DOHH2 (cell line): Measurements from ENCODE around the gene FBXW9.
A peak's percentile ranks its signal among the peaks of the same experiment; 100 is the strongest.

Experiments
- H3F3A ChIP-seq: fragments of 200-600 bp; sonication (generic), shearing (Covaris generic); 2 replicates; pipeline ENCODE4 v1.6.0; 2016; ENCODE audit warnings: antibody characterized with exemption, mild to moderate bottlenecking; ENCODE audit not compliant: control insufficient read depth, insufficient read depth
- H3K27ac ChIP-seq: fragments of 200-600 bp; sonication (generic); 2 replicates; pipeline ENCODE4 v1.5.1; 2014; ENCODE audit warnings: low read depth, mild to moderate bottlenecking, low read length, moderate library complexity
- H3K27me3 ChIP-seq: fragments of 200-600 bp; sonication (generic); 2 replicates; pipeline ENCODE4 v1.6.1; 2014; ENCODE audit warnings: mild to moderate bottlenecking, low read length, mixed read lengths; ENCODE audit not compliant: control insufficient read depth
- H3K36me3 ChIP-seq: fragments of 200-600 bp; sonication (generic); 2 replicates; pipeline ENCODE4 v1.6.1; 2014; ENCODE audit warnings: mild to moderate bottlenecking, low read length, moderate library complexity, mixed read lengths; ENCODE audit not compliant: control insufficient read depth
- H3K4me1 ChIP-seq: fragments of 200-600 bp; sonication (generic); 2 replicates; pipeline ENCODE4 v1.6.1; 2014; ENCODE audit warnings: mild to moderate bottlenecking, low read length, mixed read lengths; ENCODE audit not compliant: control insufficient read depth
- H3K4me2 ChIP-seq: fragments of 200-600 bp; sonication (generic); 2 replicates; pipeline ENCODE4 v1.6.0; 2014; ENCODE audit warnings: mild to moderate bottlenecking, low read length, moderate library complexity
- H3K4me3 ChIP-seq: fragments of 200-600 bp; sonication (generic); 2 replicates; pipeline ENCODE4 v1.5.1; 2014; ENCODE audit warnings: mild to moderate bottlenecking, low read length, mixed read lengths
- H3K79me2 ChIP-seq: fragments of 200-600 bp; sonication (generic); 2 replicates; pipeline ENCODE4 v1.6.1; 2014; ENCODE audit warnings: mild to moderate bottlenecking, low read length, mixed read lengths; ENCODE audit not compliant: control insufficient read depth
- H3K9me2 ChIP-seq: fragments of 200-600 bp; sonication (generic); replicated peaks from 2 replicates; pipeline ENCODE4 v1.6.1; 2014; ENCODE audit warnings: mild to moderate bottlenecking, low read length, mixed read lengths; ENCODE audit not compliant: control insufficient read depth
- H3K9me3 ChIP-seq: fragments of 200-600 bp; sonication (generic); 2 replicates; pipeline ENCODE4 v1.6.1; 2014; ENCODE audit warnings: antibody characterized with exemption, low read length, mixed read lengths; ENCODE audit not compliant: control insufficient read depth, insufficient read depth
- H4K20me1 ChIP-seq: fragments of 200-600 bp; sonication (generic); 2 replicates; pipeline ENCODE4 v1.6.0; 2014; ENCODE audit warnings: low read depth, mild to moderate bottlenecking, antibody characterized with exemption, low read length, moderate library complexity; ENCODE audit not compliant: control insufficient read depth, insufficient read depth
- CTCF ChIP-seq: fragments of 200-600 bp; sonication (generic); IDR thresholded peaks from one replicate; pipeline ENCODE4 v1.5.1; 2014; ENCODE audit warnings: antibody characterized with exemption, mild to moderate bottlenecking, low read depth, low read length; ENCODE audit not compliant: poor library complexity, severe bottlenecking
- EZH2phosphoT487 ChIP-seq: fragments of 200-600 bp; sonication (generic); IDR thresholded peaks from 2 replicates; pipeline ENCODE4 v1.6.1; 2017; ENCODE audit warnings: borderline replicate concordance, mild to moderate bottlenecking, antibody characterized with exemption, low read length, moderate library complexity, mixed read lengths

FBXW9 gene

GRCh38 chr19:12695514-12695913 lies 917 bp downstream of the FBXW9 start:
- H3K36me3 ChIP-seq: peaks cover 13% of the 10 kb centered on the region
- H3F3A ChIP-seq: peaks cover 24% of the 10 kb centered on the region
- H3K4me1 ChIP-seq: peaks cover 31% of the 10 kb centered on the region
- no peaks in the 10 kb centered on the region for H3K9me3 ChIP-seq
- H3K27ac ChIP-seq: no peak overlapping the region
- TF ChIP-seq CTCF (no peak), EZH2phosphoT487 (no peak)
- no peaks in the 10 kb centered on the region for H4K20me1 ChIP-seq
- no peaks in the 10 kb centered on the region for H3K9me2 ChIP-seq
- H3K4me3 ChIP-seq: peak overlapping the region; percentile 86
- no peaks in the 10 kb centered on the region for H3K27me3 ChIP-seq
- H3K4me2 ChIP-seq: peak overlapping the region; percentile 94
- H3K79me2 ChIP-seq: peaks cover 4% of the 10 kb centered on the region

GRCh38 chr19:12695096-12695495 lies 1.3 kb downstream of the FBXW9 start:
- Histone ChIP-seq H3K27me3 (no peaks in the 10 kb centered on the region), H3K27ac (no peak overlapping the region), H3K4me1 (peaks cover 31% of the 10 kb centered on the region), H3F3A (peaks cover 24% of the 10 kb centered on the region), H3K4me3 (peak overlapping the region; percentile 86; the same call in 1 of the 2 replicates), H3K79me2 (peaks cover 4% of the 10 kb centered on the region), H3K9me3 (no peaks in the 10 kb centered on the region), H4K20me1 (no peaks in the 10 kb centered on the region), H3K9me2 (no peaks in the 10 kb centered on the region), H3K4me2 (peak overlapping the region; percentile 94), H3K36me3 (peaks cover 11% of the 10 kb centered on the region)
- TF ChIP-seq CTCF (no peak), EZH2phosphoT487 (no peak)

- Histone ChIP-seq H3K27ac (no peak overlapping the region), H3K9me3 (no peaks in the 10 kb centered on the region), H4K20me1 (no peaks in the 10 kb centered on the region), H3K4me2 (no peak overlapping the region), H3K27me3 (no peaks in the 10 kb centered on the region), H3F3A (peaks cover 20% of the 10 kb centered on the region), H3K4me1 (peaks cover 31% of the 10 kb centered on the region), H3K9me2 (no peaks in the 10 kb centered on the region), H3K4me3 (no peak overlapping the region), H3K79me2 (peaks cover 4% of the 10 kb centered on the region), H3K36me3 (peaks cover 6% of the 10 kb centered on the region)
- TF ChIP-seq CTCF (no peak), EZH2phosphoT487 (no peak)
Measured at GRCh38 chr19:12694641-12695040, 1.8 kb downstream of the FBXW9 start.

- H3K9me3 ChIP-seq: no peaks in the 10 kb centered on the region
- no peak overlapping the region for H3K27ac ChIP-seq
- no peak for TF ChIP-seq CTCF
- no peak for TF ChIP-seq EZH2phosphoT487
- peaks cover 4% of the 10 kb centered on the region for H3K79me2 ChIP-seq
- no peaks in the 10 kb centered on the region for H3K27me3 ChIP-seq
- no peak overlapping the region for H3K4me2 ChIP-seq
- H3K4me3 ChIP-seq: no peak overlapping the region
- peaks cover 11% of the 10 kb centered on the region for H3F3A ChIP-seq
- no peaks in the 10 kb centered on the region for H3K9me2 ChIP-seq
- peaks cover 23% of the 10 kb centered on the region for H3K4me1 ChIP-seq
- H3K36me3 ChIP-seq: no peaks in the 10 kb centered on the region
- H4K20me1 ChIP-seq: no peaks in the 10 kb centered on the region
Measured at GRCh38 chr19:12692960-12693359, 3.5 kb downstream of the FBXW9 start.
